Effector CD8-positive, alpha-beta T cell (primary cell): ENCODE results near the gene MMP24.
"Not testable (repeated sequence)": the region's sequence is repeated elsewhere in the genome, so short reads cannot be mapped to it uniquely, and the experiment has no call there.

Experiments used
- DNase-seq: peaks from one replicate; lab custom pipeline; 2025; lab: John Stamatoyannopoulos, UW

The MMP24 gene

GRCh38 chr20:35257175-35257909, 30.9 kb downstream of the MMP24 start:
- no peak for DNase-seq

DNA sequence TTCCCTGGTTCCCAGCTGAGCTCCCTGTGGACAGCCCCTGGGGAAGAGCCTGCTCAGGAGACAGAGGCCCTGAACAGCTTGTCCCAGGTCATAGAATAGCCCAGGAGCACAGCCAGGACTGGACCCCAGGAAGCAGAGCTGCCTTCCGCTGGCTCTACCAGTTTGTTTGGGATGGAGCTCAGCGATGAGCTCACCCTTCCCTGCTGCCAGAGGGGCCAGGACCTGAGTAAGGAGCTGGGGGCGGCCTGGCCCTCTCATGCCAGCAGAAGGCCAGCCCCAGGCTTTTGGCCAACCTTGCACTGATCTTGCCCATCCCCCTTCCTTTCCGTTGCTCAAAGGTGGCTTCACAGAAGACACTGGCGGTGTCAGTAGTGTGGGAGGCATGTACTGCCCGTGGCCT, 33.9 kb downstream of the MMP24 start:
- no peak for DNase-seq

DNA sequence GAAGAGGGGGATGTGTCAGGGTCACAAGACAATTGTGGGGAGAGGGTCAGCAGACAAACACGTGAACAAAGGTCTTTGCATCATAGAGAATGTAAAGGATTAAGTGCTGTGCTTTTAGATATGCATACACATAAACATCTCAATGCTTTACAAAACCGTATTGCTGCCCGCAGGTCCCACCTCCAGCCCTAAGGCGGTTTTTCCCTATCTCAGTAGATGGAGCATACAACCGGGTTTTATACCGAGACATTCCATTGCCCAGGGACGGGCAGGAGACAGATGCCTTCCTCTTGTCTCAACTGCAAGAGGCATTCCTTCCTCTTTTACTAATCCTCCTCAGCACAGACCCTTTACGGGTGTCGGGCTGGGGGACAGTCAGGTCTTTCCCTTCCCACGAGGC, 35.8 kb downstream of the MMP24 start:
- not testable (repeated sequence) for DNase-seq

GRCh38 chr20:35262731-35263531, 36.4 kb downstream of the MMP24 start:
- DNase-seq = not testable (repeated sequence)

- no peak for DNase-seq
Measured at GRCh38 chr20:35263532-35264341, 37.2 kb downstream of the MMP24 start.

GRCh38 chr20:35264755-35265154, 38.3 kb downstream of the MMP24 start:
- no peak for DNase-seq

- no peak for DNase-seq
Measured at GRCh38 chr20:35267092-35267491, 40.6 kb downstream of the MMP24 start.

DNA sequence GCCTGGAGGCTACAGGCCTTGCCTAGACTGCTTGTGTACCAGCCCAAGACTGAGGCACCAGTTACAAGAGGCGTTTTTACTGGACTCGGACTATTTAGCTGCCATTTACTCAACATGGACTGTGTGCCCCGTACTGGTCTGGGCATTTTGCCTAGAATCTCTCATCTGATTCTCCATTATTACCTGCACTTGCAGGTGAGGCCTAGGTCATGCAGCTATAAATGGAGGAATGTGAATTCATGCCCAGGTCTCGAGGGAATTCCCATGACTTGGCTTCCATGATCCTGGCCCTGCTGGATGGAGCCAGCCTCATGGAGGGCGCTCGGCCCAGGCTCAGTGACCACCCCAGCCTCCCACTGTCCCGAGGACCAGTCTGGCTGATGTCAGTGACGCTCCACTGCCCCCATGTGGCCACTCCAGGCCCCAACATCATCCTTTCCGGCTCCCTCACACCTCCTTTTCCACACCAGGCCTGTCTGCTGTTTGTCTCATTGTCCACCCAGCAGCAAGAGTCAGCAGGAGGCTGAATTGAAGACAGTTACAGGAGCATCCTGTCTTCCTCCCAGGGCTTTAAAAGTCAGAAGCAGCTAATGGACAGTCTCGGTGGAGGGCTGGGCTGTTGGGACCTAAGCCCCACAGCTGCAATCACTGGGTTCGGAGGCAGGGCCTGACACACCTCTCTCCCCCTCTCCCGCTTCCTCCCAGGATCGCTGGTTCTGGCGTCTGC, 42.7 kb downstream of the MMP24 start:
- DNase-seq = peak; percentile 7

DNA sequence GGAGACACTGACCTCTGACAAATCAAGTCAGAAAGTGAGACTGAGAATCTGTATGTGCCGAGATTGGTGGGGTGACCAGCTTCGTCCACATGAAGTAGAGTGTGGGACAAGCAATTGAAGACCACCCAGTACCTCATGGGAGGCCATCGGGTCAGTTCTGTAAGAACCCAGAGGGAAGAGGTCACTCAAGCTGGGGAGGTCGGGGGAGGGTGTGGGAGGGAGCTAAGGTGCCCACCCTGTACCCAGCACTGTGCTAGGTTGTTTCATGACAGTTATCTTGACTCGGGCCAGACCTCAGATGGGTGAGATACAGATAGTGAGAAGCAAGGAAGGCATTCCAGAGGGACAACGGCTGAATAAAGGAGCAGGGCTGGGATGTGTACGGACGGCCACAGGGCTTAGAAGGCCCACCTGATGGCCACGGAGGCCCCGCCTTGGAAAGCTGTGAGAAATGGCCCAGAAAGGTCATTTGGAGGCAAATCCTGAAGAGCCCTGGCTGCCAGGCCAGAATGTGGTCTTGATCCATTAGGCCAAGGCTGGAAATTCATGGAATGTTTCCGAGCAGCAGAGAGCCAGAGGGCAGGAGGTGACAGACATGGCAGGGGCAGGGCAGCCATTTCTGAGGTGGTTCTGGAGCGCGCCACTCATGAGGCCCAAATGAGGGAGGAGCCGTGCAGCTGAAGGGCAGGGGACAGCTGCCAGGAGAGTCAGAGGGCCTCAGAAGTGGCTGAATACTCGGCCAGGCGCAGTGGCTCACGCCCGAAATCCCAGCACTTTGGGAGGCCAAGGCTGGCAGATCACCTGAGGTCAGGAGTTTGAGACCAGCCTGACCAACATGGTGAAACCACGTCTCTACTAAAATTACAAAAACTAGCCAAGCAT, 43.8 kb downstream of the MMP24 start:
- no peak for DNase-seq

- no peak for DNase-seq
Measured at GRCh38 chr20:35271073-35271882, 44.8 kb downstream of the MMP24 start.

DNA sequence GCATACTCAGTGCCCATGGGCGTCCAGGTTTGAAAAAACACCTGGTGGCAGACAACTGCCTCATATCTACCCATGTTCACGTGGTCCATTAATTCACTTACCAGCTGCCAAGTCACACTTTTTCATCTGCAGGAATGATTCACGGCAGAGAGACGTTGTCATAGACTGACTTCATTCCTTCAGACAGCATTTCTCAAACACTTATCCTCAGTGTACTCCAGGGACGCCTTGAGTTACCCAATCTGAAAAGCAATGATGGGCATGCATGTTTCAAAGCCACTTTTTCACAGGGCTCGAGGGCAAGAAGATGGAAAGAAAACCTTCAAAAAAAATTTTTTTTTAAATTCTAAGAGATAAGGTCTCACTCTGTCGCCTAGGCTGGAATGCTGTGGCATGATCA, 45.4 kb downstream of the MMP24 start:
- no peak for DNase-seq

GRCh38 chr20:35273449-35274171, 47.1 kb downstream of the MMP24 start:
- DNase-seq = no peak

- no peak for DNase-seq
Measured at GRCh38 chr20:35274172-35275092, 47.9 kb downstream of the MMP24 start.

- no peak for DNase-seq
Measured at GRCh38 chr20:35275741-35276251, 49.3 kb downstream of the MMP24 start.

GRCh38 chr20:35276408-35276807, 49.9 kb downstream of the MMP24 start:
- DNase-seq = no peak

DNA sequence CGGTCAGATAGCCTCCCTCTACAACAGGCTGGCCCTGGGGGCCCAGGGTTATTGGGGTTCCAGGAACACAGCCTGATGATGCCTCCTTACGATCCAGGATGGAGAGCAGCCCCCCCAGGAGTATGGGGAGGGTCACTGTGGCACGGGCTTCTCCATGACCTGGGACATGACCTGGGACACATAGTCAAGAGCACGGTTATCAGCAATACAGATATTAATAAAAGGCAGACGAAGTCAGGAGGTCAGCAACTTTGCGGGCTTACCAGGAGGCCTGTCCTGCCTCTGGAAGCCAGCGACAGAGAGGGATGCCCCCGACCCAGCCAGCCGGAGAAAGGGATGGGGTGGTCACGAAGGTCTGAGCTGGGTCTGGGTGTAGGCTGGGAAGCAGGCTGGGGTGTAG, 50.6 kb downstream of the MMP24 start:
- no peak for DNase-seq

DNA sequence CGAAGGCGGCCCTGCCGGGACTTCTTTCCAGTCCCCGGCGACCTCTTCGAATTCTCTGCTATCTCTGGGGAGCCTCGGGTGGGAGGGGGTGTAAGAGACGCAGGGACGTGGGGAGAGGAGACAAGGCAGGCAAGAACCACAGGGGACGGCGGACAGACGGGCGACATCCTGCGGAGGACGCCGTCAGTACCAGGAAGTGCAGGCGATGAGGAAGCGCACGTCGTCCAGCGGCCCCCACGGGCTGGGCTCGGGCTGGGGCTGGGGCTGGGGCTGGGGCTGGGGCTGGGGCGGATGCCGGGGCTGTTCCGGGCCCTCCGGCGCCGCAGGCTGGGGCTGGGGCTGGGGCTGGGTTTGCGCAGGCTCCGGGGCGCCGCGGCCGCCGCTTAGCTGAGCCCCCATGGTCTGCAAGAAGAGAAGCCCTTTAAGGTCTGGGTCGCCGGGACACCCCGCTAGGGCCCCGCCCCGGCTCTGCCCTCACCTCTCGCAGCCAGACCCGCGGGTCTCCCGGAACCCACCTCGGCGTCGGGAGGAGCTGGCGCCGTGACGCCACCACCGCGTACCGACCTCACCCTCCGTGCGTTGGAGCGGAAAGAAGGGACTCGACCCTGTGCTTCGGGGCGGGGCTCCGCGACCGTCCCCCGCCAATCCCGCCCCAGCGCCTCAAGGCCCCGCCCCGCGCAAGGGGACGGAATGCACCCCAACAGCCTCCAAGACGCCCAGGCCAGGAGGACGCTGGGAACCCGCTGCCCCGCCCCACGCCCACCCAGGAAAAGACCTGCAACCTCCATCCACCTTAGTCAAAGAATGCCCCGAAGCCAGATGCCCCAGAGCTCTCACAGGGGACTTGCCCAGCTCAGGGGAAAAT, 51.3 kb downstream of the MMP24 start, which contains the start of gene MMP24OS:
TSS of gene MMP24OS (minus strand) at position 592 of the 865 bp plus-strand sequence. CDS start at position 399, 193 bp downstream.
- peak; percentile 84 for DNase-seq
